Thymus (tissue), 11 donors: ENCODE data around the gene SERPINI1. TPM values are rescaled to one million over a fixed set of nuclear protein-coding genes. Genes with fewer than 3 reads are reported as not detected.

Source experiments
- DNase-seq, 9 donors: peaks; one replicate each; pipeline ENCODE4 v3.0.0-alpha.2; 2013; ENCODE audit warnings: low spot score in 9 of 9, low read depth in 6 of 9, missing footprints in 1 of 9
- H3K27ac ChIP-seq, 2 donors: one replicate each; pipeline ENCODE4 v1.5.1; 2013; ENCODE audit warnings: control low read depth in 1 of 2, low read depth in 1 of 2, low read length in 1 of 2, mild to moderate bottlenecking in 1 of 2, moderate library complexity in 1 of 2
- H3K27me3 ChIP-seq, 2 donors: one replicate each; pipeline ENCODE4 v1.5.1; 2013; ENCODE audit warnings: low read length in 1 of 2; ENCODE audit not compliant: control insufficient read depth in 2 of 2, insufficient read depth in 1 of 2
- H3K36me3 ChIP-seq, 2 donors: one replicate each; pipeline ENCODE4 v1.5.1; 2013; ENCODE audit warnings: low read length in 1 of 2, mild to moderate bottlenecking in 1 of 2, moderate library complexity in 1 of 2; ENCODE audit not compliant: control insufficient read depth in 2 of 2, insufficient read depth in 2 of 2
- H3K4me1 ChIP-seq, 2 donors: one replicate each; pipeline ENCODE4 v1.5.1; 2013; ENCODE audit warnings: low read length in 2 of 2; ENCODE audit not compliant: control insufficient read depth in 2 of 2, insufficient read depth in 2 of 2
- H3K4me3 ChIP-seq, 2 donors: one replicate each; pipeline ENCODE4 v1.5.1; 2013; ENCODE audit warnings: low read length in 2 of 2, control low read depth in 1 of 2, mild to moderate bottlenecking in 1 of 2
- H3K9me3 ChIP-seq, 2 donors: one replicate each; pipeline ENCODE4 v1.5.1; 2013; ENCODE audit warnings: low read length in 1 of 2, mild to moderate bottlenecking in 1 of 2; ENCODE audit not compliant: control insufficient read depth in 2 of 2, insufficient read depth in 1 of 2
- WGBS: extraction: QIAGEN DNeasy Blood & Tissue Kit; methylation state at CpG from one replicate; pipeline ENCODE4 v1.1.7; 2013; 5-methylcytosine and 5-hydroxymethylcytosine counted together
- polyA plus RNA-seq: library from polyadenylated mRNA; stranded (reverse); fragments of 200-250 nt; gene quantifications from one replicate; pipeline ENCODE4 v1.2.3, GENCODE V29; 2013
- total RNA-seq: library from RNA; stranded (reverse); fragments of 120-200 nt; gene quantifications from one replicate; pipeline ENCODE4 v1.2.4, GENCODE V29; 2013
- donor health status: healthy.

SERPINI1 gene
- total and polyA plus RNA-seq, 2 donors: 8.5 to 11.7 TPM

DNA sequence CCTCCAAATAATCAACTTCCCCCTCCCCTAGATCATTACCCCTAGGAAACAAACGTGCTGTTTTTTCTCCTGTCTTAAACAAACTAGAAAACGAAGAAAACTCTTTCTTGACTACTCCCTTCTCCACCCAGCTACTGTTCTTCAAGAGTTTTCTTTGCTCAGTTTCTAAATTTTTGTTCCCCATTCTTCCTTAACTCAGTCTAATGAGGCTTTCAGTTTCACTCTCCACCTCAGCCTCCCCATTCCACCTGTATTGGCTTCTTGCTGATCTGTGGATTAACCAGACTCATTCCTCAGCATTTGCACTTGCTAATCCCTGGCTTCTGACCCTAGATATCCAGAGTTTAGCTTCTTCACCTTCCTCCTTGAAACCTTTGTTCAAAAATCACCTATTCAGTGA is 26.8 kb downstream of the SERPINI1 start:
- WGBS: 74% methylated on average over 2 of the region's 2 CpGs
- H3K4me3 ChIP-seq: no peak overlapping the region
- no peak for DNase-seq
- H3K27me3 ChIP-seq: no peaks in the 10 kb centered on the region
- H3K9me3 ChIP-seq: peaks cover 0 to 5% of the 10 kb centered on the region in 2 donors
- H3K27ac ChIP-seq: no peak overlapping the region
- no peaks in the 10 kb centered on the region for H3K4me1 ChIP-seq
- no peaks in the 10 kb centered on the region for H3K36me3 ChIP-seq

- 22% methylated on average over 3 of the region's 3 CpGs for WGBS
- no peaks in the 10 kb centered on the region for H3K36me3 ChIP-seq
- no peak overlapping the region for H3K27ac ChIP-seq
- H3K4me3 ChIP-seq: no peak overlapping the region
- DNase-seq: no peak
- H3K9me3 ChIP-seq: no peaks in the 10 kb centered on the region
- no peaks in the 10 kb centered on the region for H3K27me3 ChIP-seq
- no peaks in the 10 kb centered on the region for H3K4me1 ChIP-seq
Measured at GRCh38 chr3:167772992-167773391, 37.5 kb downstream of the SERPINI1 start.

DNA sequence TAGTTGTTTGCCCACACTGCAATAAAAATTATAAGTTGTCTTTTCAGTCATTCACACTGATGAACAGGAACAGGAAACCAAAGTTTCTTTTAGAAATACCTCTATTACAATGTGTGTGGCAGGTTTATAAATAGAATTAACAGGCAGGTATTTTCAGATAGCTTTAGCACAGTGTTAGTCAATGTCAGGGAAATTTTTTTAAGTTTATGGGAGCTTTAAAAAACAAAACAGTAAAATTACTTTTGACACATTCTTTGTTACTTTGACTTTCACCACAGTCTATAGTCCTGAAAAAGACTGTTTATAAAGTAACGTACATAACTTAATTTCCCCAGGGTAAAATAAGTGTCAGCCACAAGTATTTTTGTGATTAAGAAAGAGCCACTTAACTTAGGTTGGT is 38.1 kb downstream of the SERPINI1 start:
- Histone ChIP-seq H3K27me3 (no peaks in the 10 kb centered on the region), H3K36me3 (no peaks in the 10 kb centered on the region), H3K4me1 (no peaks in the 10 kb centered on the region), H3K27ac (no peak overlapping the region), H3K9me3 (no peaks in the 10 kb centered on the region), H3K4me3 (no peak overlapping the region)
- WGBS: 87% methylated on average over 1 of the region's 1 CpG
- DNase-seq: no peak

DNA sequence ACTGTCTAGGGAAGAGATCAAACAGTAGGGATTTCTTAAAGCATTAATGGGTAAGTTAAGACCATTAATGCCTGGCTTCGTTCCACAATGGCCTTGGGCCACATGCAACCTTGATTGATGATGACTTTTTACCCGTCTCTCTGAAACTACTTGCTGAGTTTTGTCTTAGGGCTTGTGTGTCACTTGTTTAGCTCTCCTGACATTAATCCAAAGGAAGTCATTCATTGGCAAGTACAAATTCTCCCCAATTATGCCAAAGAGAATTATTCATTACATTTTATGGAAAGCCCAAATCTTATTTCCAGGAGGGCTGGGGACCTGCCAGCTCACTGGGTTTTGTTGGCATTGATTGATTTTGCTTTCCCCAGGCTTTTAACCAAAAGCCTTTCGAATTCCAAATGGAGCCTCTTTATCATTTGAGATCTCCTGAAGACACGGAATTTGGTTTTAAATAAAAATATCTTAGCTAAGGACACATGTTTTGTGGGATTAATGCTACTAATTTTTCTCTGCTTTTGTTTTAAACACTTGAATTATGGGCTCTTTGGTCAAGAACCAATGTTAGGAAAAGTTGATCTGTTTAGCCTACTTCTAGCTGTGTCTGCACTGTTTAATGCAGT is 40.7 kb downstream of the SERPINI1 start:
- Histone ChIP-seq H3K27me3 (no peaks in the 10 kb centered on the region), H3K27ac (no peak overlapping the region), H3K4me1 (no peaks in the 10 kb centered on the region), H3K36me3 (no peaks in the 10 kb centered on the region), H3K4me3 (no peak overlapping the region), H3K9me3 (no peaks in the 10 kb centered on the region)
- no peak for DNase-seq
- 70% methylated on average over 4 of the region's 4 CpGs for WGBS

GRCh38 chr3:167777356-167777755 is 41.8 kb downstream of the SERPINI1 start:
- no peaks in the 10 kb centered on the region for H3K9me3 ChIP-seq
- H3K27me3 ChIP-seq: no peaks in the 10 kb centered on the region
- 92% methylated on average over 1 of the region's 1 CpG for WGBS
- DNase-seq: no peak
- H3K36me3 ChIP-seq: no peaks in the 10 kb centered on the region
- H3K27ac ChIP-seq: no peak overlapping the region
- H3K4me3 ChIP-seq: no peak overlapping the region
- no peaks in the 10 kb centered on the region for H3K4me1 ChIP-seq

DNA sequence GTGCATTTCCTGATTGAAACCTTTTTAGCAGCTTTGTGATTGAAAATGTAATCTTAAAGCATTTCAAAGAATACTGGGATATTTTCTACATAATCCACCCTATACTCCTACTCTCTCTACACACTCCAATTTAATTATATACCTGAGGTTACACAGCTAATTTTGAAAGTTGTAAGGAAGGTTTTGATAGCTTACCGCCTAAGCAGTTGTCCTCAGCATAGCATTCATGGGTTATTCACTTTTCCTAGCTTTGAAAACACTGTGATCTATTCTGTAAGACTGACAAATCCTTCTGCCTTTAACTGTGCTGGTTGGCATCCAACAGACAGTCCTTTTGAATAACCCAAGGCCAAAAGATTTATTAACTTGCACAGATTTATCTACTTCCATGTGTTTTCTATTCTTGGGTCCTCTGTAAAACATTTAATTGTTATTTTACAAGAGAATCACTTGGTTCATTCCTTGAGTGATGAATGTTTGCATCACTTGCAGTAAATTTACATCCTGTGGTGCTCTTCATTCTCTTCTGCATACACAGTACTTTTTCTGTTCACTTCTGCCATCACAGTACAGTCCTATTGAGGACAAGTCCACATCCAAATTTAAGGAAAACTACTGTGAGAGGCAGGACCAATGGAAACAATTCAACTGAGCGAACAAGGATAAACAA is 44.8 kb downstream of the SERPINI1 start:
- 97% methylated on average over 2 of the region's 2 CpGs for WGBS
- Histone ChIP-seq H3K9me3 (no peaks in the 10 kb centered on the region), H3K4me1 (no peaks in the 10 kb centered on the region), H3K27ac (no peak overlapping the region), H3K4me3 (no peak overlapping the region), H3K27me3 (no peaks in the 10 kb centered on the region), H3K36me3 (no peaks in the 10 kb centered on the region)
- DNase-seq: no peak

GRCh38 chr3:167783781-167784180 is 48.3 kb downstream of the SERPINI1 start:
- Histone ChIP-seq H3K36me3 (no peaks in the 10 kb centered on the region), H3K4me3 (no peak overlapping the region), H3K27me3 (no peaks in the 10 kb centered on the region), H3K9me3 (no peaks in the 10 kb centered on the region), H3K4me1 (no peaks in the 10 kb centered on the region), H3K27ac (no peak overlapping the region)
- no peak for DNase-seq
- 93% methylated on average over 1 of the region's 1 CpG for WGBS

GRCh38 chr3:167785790-167786189 is 50.3 kb downstream of the SERPINI1 start:
- no peaks in the 10 kb centered on the region for H3K27me3 ChIP-seq
- H3K36me3 ChIP-seq: no peaks in the 10 kb centered on the region
- DNase-seq: no peak
- WGBS: 97% methylated on average over 3 of the region's 3 CpGs
- H3K27ac ChIP-seq: no peak overlapping the region
- no peaks in the 10 kb centered on the region for H3K9me3 ChIP-seq
- no peaks in the 10 kb centered on the region for H3K4me1 ChIP-seq
- H3K4me3 ChIP-seq: no peak overlapping the region

DNA sequence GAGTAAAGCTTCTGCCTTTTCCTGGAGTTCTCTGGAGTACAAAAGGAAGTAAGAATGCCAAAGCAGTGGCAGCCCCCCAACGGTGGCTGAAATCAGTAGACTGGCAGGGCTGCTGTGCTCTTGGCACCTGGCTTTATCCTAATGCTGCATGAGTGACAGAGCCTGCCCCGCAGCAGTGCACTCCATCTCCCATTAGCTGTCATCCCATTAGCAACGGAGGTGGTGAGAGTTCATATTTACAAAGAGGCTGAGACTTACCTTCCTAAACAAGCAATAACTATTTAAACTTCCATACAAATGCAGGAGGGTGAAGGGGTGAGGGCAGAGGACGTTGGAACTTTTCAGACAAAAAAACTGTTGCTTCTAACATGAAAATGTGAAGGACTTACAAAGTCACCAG is 51.9 kb downstream of the SERPINI1 start:
- Histone ChIP-seq H3K4me3 (no peak overlapping the region), H3K9me3 (no peaks in the 10 kb centered on the region), H3K36me3 (no peaks in the 10 kb centered on the region), H3K27ac (no peak overlapping the region), H3K4me1 (no peaks in the 10 kb centered on the region), H3K27me3 (no peaks in the 10 kb centered on the region)
- no peak for DNase-seq
- 72% methylated on average over 4 of the region's 4 CpGs for WGBS
